Activated CD4-positive, alpha-beta T cell treated with anti-CD3 and anti-CD28 coated beads, Interleukin-2, Interleukin-6, amounts not matched to agents 100 ng/mL and 50 ng/mL, durations not matched to agents 16 hours and 8 hours (primary cell): Measurements from ENCODE around the gene SLBP.
"Not testable (repeated sequence)": the region's sequence is repeated elsewhere in the genome, so short reads cannot be mapped to it uniquely, and the experiment has no call there.

ENCODE experiments used
- DNase-seq: peaks from one replicate; pipeline ENCODE4 v3.0.0-alpha.2; 2020

Gene SLBP

GRCh38 chr4:1673671-1674070, 38.4 kb downstream of the SLBP start:
- no peak for DNase-seq

GRCh38 chr4:1671011-1671410, 41.1 kb downstream of the SLBP start:
- not testable (repeated sequence) for DNase-seq

GRCh38 chr4:1670279-1670678, 41.8 kb downstream of the SLBP start:
- no peak for DNase-seq

GRCh38 chr4:1669850-1670249, 42.3 kb downstream of the SLBP start:
- no peak for DNase-seq

GRCh38 chr4:1669270-1669669, 42.8 kb downstream of the SLBP start:
- DNase-seq = no peak

- no peak for DNase-seq
Observed at GRCh38 chr4:1668488-1668840, 43.7 kb downstream of the SLBP start.

GRCh38 chr4:1667273-1667672, 44.8 kb downstream of the SLBP start:
- no peak for DNase-seq

GRCh38 chr4:1666391-1666790, 45.7 kb downstream of the SLBP start:
- DNase-seq = no peak

GRCh38 chr4:1664141-1664540, 48.0 kb downstream of the SLBP start:
- DNase-seq = no peak

- no peak for DNase-seq
Observed at GRCh38 chr4:1663549-1663948, 48.6 kb downstream of the SLBP start.

- DNase-seq = no peak
Observed at GRCh38 chr4:1661695-1662094, 50.4 kb downstream of the SLBP start.

GRCh38 chr4:1660948-1661677, 51.0 kb downstream of the SLBP start:
- no peak for DNase-seq

- DNase-seq = no peak
Observed at GRCh38 chr4:1659104-1660043, 52.7 kb downstream of the SLBP start.

GRCh38 chr4:1658581-1658980, 53.5 kb downstream of the SLBP start:
- no peak for DNase-seq

- no peak for DNase-seq
Observed at GRCh38 chr4:1658146-1658545, 54.0 kb downstream of the SLBP start.

- DNase-seq = no peak
Observed at GRCh38 chr4:1656986-1657385, 55.1 kb downstream of the SLBP start.

GRCh38 chr4:1656132-1656531, 56.0 kb downstream of the SLBP start:
- no peak for DNase-seq

- no peak for DNase-seq
Observed at GRCh38 chr4:1655676-1656075, 56.4 kb downstream of the SLBP start.

GRCh38 chr4:1655081-1655480, 57.0 kb downstream of the SLBP start:
- DNase-seq = no peak

- DNase-seq = no peak
Observed at GRCh38 chr4:1654216-1654955, 57.7 kb downstream of the SLBP start.

GRCh38 chr4:1653776-1654175, 58.3 kb downstream of the SLBP start:
- no peak for DNase-seq

GRCh38 chr4:1652088-1652487, 60.0 kb downstream of the SLBP start:
- DNase-seq = no peak

- no peak for DNase-seq
Observed at GRCh38 chr4:1651609-1652008, 60.5 kb downstream of the SLBP start.

GRCh38 chr4:1648962-1649361, 63.2 kb downstream of the SLBP start:
- DNase-seq = no peak
